Raji (cell line): ENCODE results near the gene TPRN.

Experiments
- POLR2A ChIP-seq: IDR thresholded peaks from 2 replicates; pipeline ENCODE4 v1.6.1; 2011; ENCODE audit warnings: low read depth, low read length, control low read depth; ENCODE audit not compliant: insufficient read depth

TPRN gene

DNA sequence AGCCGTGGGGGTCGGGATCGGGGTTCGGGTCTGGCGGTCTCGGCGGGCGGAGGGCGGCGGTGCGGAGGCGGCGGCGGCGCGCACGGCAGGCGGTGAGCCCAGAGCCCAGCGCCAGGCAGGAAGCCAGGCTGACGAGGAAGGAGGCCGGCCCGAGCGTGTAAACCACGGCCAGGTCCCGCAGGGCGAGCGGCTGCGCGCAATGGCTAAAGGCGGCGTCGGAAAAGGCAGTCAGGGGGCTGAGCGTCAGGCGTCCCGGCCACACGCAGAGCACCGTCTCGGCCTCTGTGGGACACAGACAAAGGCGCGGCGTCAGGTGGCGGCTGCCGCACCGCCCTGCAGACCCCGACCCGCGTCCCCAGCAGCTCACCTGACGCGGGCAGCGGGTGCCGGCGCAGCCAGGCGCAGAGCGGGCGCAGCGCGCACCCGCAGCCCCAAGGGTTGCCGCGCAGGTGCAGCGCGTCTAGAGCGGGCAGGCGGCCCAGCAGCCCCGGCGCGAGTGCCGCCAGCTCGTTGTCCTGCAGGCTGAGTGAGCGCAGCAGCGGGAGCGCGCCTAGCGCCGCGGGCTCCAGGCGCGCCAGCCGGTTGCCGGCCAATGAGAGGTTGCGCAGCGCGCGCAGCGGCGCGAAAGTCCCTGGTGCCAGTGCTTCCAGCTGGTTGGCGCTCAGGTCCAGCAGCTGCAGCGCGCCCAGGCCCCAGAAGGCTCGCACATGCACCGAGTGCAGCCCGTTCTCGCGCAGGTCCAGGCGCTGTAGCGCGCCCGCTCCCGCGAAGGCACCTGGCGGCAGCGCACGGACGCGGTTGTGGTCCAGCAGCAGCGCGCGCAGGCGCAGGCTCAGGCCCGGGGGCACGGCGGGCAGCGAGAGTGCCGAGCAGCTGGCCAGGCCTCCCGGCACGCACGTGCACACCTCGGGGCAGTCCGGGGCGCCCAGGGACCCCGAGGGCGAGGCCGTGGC is 31.4 kb downstream of the TPRN start:
- 0 out of 2 replicates have a peak, but pooled peaks have one; percentile 33 for TF ChIP-seq POLR2A

- TF ChIP-seq POLR2A = no peak
These were observed 32.0 kb downstream of the TPRN start for GRCh38 chr9:137168573-137168903.

DNA sequence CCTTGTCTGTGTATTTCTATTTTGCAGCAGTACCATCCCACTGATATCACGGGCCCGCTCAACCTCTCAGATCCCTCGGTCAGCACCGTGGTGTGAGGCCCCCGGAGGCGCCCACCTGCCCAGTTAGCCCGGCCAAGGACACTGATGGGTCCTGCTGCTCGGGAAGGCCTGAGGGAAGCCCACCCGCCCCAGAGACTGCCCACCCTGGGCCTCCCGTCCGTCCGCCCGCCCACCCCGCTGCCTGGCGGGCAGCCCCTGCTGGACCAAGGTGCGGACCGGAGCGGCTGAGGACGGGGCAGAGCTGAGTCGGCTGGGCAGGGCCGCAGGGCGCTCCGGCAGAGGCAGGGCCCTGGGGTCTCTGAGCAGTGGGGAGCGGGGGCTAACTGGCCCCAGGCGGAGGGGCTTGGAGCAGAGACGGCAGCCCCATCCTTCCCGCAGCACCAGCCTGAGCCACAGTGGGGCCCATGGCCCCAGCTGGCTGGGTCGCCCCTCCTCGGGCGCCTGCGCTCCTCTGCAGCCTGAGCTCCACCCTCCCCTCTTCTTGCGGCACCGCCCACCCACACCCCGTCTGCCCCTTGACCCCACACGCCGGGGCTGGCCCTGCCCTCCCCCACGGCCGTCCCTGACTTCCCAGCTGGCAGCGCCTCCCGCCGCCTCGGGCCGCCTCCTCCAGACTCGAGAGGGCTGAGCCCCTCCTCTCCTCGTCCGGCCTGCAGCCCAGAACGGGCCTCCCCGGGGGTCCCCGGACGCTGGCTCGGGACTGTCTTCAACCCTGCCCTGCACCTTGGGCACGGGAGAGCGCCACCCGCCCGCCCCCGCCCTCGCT is 32.6 kb downstream of the TPRN start:
- TF ChIP-seq POLR2A = no peak

- TF ChIP-seq POLR2A = no peak
These were observed 33.2 kb downstream of the TPRN start for GRCh38 chr9:137167277-137167746.

DNA sequence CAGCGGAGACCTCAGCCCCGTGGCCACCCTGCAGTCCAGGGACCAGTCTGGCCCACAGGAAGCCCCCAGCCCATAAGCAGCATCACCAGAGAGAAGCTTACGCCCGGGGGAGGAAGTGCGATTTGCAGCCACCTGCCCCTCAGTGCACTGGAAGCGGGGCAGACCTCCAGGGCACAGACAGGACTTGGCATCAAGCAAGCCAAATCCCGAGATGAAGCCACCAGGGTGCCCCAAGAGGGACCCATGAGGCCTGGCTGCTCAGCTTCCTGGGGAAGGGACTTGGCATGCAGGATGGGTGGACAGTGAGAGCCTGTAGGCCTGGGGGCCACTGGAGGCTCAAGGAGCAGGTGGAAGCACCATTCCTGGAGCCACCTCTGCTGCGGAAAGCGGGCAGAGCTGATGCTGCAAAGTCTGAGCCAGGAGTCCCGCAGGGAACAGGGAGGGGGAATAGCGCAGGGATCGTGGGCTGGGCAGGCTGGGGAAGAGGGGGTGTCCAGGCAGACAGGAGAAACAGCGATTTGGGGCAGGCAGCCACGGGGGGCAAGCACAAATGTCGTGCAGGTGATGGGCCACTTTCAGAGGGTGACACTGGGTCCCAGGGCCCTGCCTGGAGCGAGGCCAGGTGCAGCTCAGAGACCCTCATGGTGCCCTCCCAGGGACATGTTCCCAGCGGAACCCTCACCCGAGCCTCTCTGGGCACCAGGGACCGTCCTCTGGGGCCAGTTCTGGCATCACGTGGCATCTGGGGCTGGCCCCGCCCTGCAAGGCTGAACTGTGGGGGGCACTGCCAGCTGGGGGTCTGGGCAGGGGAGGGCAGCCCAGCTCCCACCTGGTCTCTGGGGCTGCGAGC is 33.9 kb downstream of the TPRN start:
- no peak for TF ChIP-seq POLR2A

DNA sequence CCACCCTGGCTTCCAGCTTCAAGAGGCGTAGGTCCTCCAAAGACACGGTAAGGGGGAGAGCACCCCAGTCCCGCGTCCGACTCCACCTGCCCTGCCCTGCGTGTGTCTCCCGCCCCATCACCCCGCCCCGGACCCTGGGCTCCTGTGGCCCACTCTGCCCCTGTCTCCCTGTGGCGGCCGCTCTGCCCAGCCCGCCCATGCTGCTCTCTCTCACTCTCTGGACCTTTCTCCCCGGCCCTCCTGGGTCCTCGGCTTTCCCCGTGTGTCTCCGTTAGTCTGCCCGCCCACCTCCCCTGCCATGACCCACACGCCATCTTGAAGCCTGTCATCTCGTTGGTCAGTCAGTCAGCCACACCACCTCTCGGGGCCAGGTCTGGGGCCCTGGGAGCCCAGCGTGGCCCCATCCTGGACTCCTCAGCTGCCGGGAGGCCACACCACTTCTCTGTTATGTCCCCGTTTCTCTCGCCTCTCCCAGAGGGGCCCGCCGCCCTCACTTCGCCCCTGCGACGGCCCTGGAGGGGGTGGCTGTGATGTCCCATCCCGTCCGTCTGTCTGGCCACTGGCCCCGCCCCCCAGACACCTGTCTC is 35.2 kb downstream of the TPRN start:
- no peak for TF ChIP-seq POLR2A

DNA sequence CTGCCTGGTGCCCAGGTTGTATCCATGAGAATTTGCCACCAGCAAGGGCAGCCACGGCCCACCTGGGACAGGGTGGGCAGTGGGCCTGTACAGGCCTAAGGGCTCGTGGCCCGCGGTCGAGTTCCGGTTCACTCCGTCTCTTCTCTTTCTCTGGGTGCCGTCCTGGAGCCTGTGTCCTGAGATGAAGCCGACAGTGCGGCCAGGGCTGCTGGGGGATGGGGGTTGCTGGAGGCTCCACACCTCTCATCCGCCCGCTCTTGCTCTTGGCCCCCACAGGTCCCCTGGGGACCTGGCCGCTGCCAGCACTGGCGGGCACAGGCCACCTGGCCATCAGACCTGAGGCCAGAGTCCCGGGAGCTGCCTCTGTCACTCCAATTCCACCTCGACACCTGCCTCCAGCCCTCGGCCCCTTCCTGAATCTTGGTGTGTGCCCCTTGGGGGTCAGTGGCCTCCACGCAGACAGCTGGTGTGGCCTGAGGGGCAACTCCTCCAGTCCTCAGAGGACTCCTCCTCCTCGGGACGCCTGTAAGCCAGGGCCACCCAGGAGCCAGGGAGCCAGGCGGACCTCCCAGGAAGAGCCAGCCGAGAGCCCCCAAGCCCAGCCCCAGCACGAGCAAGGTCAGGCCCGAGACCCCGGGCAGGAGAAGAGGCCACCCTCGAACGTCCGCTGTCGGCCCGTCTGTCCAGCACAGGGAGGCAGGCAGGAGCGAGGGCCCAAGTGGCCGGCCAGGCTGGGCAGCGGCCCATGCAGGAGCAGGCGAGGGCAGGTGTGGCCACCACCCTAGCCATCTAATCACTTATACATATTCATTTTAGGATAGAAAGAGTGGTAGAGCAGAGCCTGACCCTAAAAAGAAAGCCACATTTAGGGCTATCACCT is 35.9 kb downstream of the TPRN start:
- TF ChIP-seq POLR2A = no peak

DNA sequence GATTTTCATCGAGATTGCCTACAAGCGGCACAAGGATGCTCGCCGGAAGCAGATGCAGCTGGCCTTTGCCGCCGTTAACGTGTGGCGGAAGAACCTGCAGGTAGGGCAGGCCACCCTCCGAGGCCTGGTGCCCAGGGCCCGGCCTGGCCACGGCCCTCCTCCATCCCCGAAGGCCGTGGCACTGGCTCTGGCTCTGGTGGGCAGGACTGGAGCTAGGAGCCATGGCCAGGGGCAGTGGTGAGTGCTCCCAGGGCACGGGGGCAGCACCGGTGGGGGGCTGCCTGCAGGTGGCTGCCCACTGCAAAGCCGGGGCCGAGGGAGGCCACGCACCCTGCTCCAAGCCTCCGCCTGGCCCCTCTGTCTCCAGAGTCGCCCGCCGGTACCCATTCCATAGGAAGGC is 36.7 kb downstream of the TPRN start:
- no peak for TF ChIP-seq POLR2A

GRCh38 chr9:137163365-137163715 is 37.2 kb downstream of the TPRN start:
- TF ChIP-seq POLR2A = no peak

DNA sequence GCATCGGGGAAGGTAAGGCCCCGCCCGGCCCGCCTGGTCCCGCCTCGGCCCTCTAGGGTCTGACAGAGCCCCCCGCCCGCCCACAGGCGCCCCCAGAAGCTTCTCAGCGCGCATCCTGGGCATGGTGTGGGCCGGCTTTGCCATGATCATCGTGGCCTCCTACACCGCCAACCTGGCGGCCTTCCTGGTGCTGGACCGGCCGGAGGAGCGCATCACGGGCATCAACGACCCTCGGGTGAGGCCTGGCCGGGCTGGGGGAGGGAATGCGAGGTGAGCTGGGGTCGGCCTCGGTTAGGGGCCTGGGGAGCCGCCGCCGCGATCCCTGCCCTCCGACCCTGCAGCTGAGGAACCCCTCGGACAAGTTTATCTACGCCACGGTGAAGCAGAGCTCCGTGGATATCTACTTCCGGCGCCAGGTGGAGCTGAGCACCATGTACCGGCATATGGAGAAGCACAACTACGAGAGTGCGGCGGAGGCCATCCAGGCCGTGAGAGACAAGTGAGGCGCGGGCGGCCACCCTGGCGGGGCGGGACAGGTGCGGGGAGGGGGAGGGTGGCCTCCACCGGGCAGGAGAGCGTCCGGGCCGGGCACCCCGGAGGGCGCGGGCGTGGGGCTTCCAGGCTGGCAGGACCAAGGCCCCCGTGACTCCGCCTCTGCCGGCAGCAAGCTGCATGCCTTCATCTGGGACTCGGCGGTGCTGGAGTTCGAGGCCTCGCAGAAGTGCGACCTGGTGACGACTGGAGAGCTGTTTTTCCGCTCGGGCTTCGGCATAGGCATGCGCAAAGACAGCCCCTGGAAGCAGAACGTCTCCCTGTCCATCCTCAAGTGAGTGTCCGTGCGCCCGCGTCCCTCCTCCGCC is 37.8 kb downstream of the TPRN start:
- TF ChIP-seq POLR2A = no peak

- TF ChIP-seq POLR2A = no peak
These were observed 38.7 kb downstream of the TPRN start for GRCh38 chr9:137161558-137162486.
